Amniotic stem cell (primary cell): ENCODE results near the gene VAV1.
"Not testable (repeated sequence)": the region's sequence is repeated elsewhere in the genome, so short reads cannot be mapped to it uniquely, and the experiment has no call there.

Experiments
- DNase-seq: peaks from one replicate; lab custom pipeline; 2025; lab: John Stamatoyannopoulos, UW

The VAV1 gene

GRCh38 chr19:6819323-6819722 is 46.8 kb downstream of the VAV1 start:
- no peak for DNase-seq

GRCh38 chr19:6820237-6820636 is 47.7 kb downstream of the VAV1 start:
- no peak for DNase-seq

GRCh38 chr19:6821639-6822310 is 49.3 kb downstream of the VAV1 start:
- DNase-seq: no peak

GRCh38 chr19:6822311-6822670 is 49.8 kb downstream of the VAV1 start:
- no peak for DNase-seq

GRCh38 chr19:6825076-6825774 is 52.7 kb downstream of the VAV1 start:
- DNase-seq: no peak

- DNase-seq: no peak
These were observed 53.9 kb downstream of the VAV1 start for GRCh38 chr19:6826281-6826920.

- no peak for DNase-seq
These were observed 55.8 kb downstream of the VAV1 start for GRCh38 chr19:6828306-6828697.

- no peak for DNase-seq
These were observed 56.5 kb downstream of the VAV1 start for GRCh38 chr19:6828698-6829633.

- not testable (repeated sequence) for DNase-seq
These were observed 57.3 kb downstream of the VAV1 start for GRCh38 chr19:6829829-6830228.

GRCh38 chr19:6831084-6831483 is 58.6 kb downstream of the VAV1 start:
- not testable (repeated sequence) for DNase-seq

GRCh38 chr19:6832412-6832811 is 59.9 kb downstream of the VAV1 start:
- no peak for DNase-seq

GRCh38 chr19:6833166-6833790 is 60.8 kb downstream of the VAV1 start:
- no peak for DNase-seq

GRCh38 chr19:6834433-6834832 is 61.9 kb downstream of the VAV1 start:
- DNase-seq: no peak

GRCh38 chr19:6835501-6835900 is 63.0 kb downstream of the VAV1 start:
- DNase-seq: no peak

GRCh38 chr19:6837525-6837924 is 65.0 kb downstream of the VAV1 start:
- no peak for DNase-seq

GRCh38 chr19:6838062-6838655 is 65.7 kb downstream of the VAV1 start:
- no peak for DNase-seq

GRCh38 chr19:6842871-6843607 is 70.5 kb downstream of the VAV1 start:
- DNase-seq: no peak

- no peak for DNase-seq
These were observed 75.3 kb downstream of the VAV1 start for GRCh38 chr19:6847828-6848200.

- DNase-seq: no peak
These were observed 76.5 kb downstream of the VAV1 start for GRCh38 chr19:6848986-6849385.

GRCh38 chr19:6849876-6850275 is 77.4 kb downstream of the VAV1 start:
- DNase-seq: no peak

GRCh38 chr19:6851359-6851758 is 78.9 kb downstream of the VAV1 start:
- no peak for DNase-seq
